Endodermal cell (in vitro differentiated cells): Measurements from ENCODE around the gene CLMP. TPM values are rescaled to one million over a fixed set of nuclear protein-coding genes. Genes with fewer than 3 reads are reported as not detected.

Source experiments
- DNase-seq: peaks from one replicate; pipeline ENCODE4 v3.0.0-alpha.2; 2017
- H3K27ac ChIP-seq: 2 replicates; pipeline ENCODE4 v1.5.1; 2013; ENCODE audit warnings: mild to moderate bottlenecking, low read depth, low read length, moderate library complexity
- H3K27me3 ChIP-seq: 2 replicates; pipeline ENCODE4 v1.6.1; 2013; ENCODE audit warnings: mild to moderate bottlenecking, low read length, moderate library complexity; ENCODE audit not compliant: insufficient read depth, control insufficient read depth, poor library complexity, severe bottlenecking
- H3K36me3 ChIP-seq: 2 replicates; pipeline ENCODE4 v1.7.0; 2013; ENCODE audit warnings: mild to moderate bottlenecking, low read length, moderate library complexity; ENCODE audit not compliant: control insufficient read depth, insufficient read depth
- H3K4me1 ChIP-seq: one replicate; pipeline ENCODE4 v1.7.0; 2013; ENCODE audit warnings: low read length; ENCODE audit not compliant: control insufficient read depth, insufficient read depth
- H3K4me3 ChIP-seq: 2 replicates; pipeline ENCODE4 v1.5.1; 2013; ENCODE audit warnings: mild to moderate bottlenecking, low read length, moderate library complexity
- H3K9ac ChIP-seq: 2 replicates; pipeline ENCODE4 v1.6.1; 2013; ENCODE audit warnings: mild to moderate bottlenecking, low read length, moderate library complexity; ENCODE audit not compliant: poor library complexity, severe bottlenecking; ENCODE audit errors: extremely low read depth
- H3K9me3 ChIP-seq: 2 replicates; pipeline ENCODE4 v1.6.1; 2013; ENCODE audit warnings: mild to moderate bottlenecking, low read length, moderate library complexity; ENCODE audit not compliant: control insufficient read depth
- H3K27ac Mint-ChIP-seq: 2 replicates; pipeline ENCODE4 v1.8.0; 2020; ENCODE audit warnings: mixed read lengths
- H3K27me3 Mint-ChIP-seq: 2 replicates; pipeline ENCODE4 v1.8.0; 2021; ENCODE audit warnings: mild to moderate bottlenecking, mixed read lengths; ENCODE audit not compliant: insufficient read depth
- H3K36me3 Mint-ChIP-seq: 2 replicates; pipeline ENCODE4 v1.8.0; 2020; ENCODE audit warnings: low read depth, mixed read lengths
- H3K4me1 Mint-ChIP-seq: 2 replicates; pipeline ENCODE4 v1.8.0; 2020; ENCODE audit warnings: mixed read lengths
- H3K4me3 Mint-ChIP-seq: 2 replicates; pipeline ENCODE4 v1.8.0; 2020; ENCODE audit warnings: mild to moderate bottlenecking, moderate library complexity, mixed read lengths
- H3K9me3 Mint-ChIP-seq: 2 replicates; pipeline ENCODE4 v1.8.0; 2020; ENCODE audit warnings: mild to moderate bottlenecking, mixed read lengths
- WGBS, 2 experiments: methylation state at CpG; one replicate each; pipeline versions ENCODE4 v1.1.5 to v1.1.7; 2013; ENCODE audit warnings: missing lambda C conversion rate in 2 of 2, mixed read lengths in 1 of 2; ENCODE audit not compliant: insufficient coverage in 1 of 2, insufficient read length in 1 of 2; 5-methylcytosine and 5-hydroxymethylcytosine counted together
- total RNA-seq, 2 donors: library from RNA; stranded (reverse); fragmentation: NEBNext Ultra II Directional in 1 of 2; extraction: Animal tissue kit (Norgen Biotek cat#: 25700) in 1 of 2; gene quantifications; 2 replicates in 1 of 2; 3 replicates in 1 of 2; pipeline ENCODE4 v1.2.1, GENCODE V29; 2021
- TF ChIP-seq, protein P1 (sequence below): fragments of 200-600 bp; sonication (generic); conservative IDR thresholded peaks from 2 replicates; pipeline ENCODE4 v1.5.0; 2021; ENCODE audit warnings: antibody characterized with exemption, mild to moderate bottlenecking

Gene CLMP
- total RNA-seq, 2 donors from 2014 or later: 86.5 to 94.4 TPM

DNA sequence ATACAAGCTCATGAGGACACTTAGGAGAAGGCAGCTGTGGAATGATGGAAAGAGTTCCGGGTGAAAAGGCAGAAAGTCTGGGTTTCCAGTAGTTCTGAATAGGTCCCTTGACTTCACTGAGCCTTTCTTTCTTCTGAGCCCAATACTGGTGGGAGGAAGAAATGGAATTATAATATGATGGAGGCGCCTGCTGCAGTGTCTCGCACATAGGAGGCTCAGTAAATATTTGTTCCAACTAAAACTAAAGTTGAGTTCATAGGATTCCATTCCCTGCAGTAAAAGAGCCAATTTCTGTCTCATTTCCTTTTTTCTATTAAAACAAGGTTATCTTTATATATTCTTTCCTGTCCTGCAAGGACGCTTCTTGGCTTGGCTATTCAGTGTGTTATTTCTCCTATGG, 5.2 kb upstream of the CLMP start:
- WGBS, 2 experiments: 96 to 100% methylated on average over 3 to 4 of the region's 4 CpGs
- Histone ChIP-seq H3K9ac (no peak overlapping the region), H3K4me3 (no peak overlapping the region), H3K27ac (no peak overlapping the region), H3K36me3 (no peaks in the 10 kb centered on the region), H3K27me3 (no peaks in the 10 kb centered on the region), H3K9me3 (no peaks in the 10 kb centered on the region), H3K4me1 (peaks cover 9% of the 10 kb centered on the region)
- Mint-ChIP-seq H3K36me3 (no peaks in the 10 kb centered on the region), H3K27ac (no peak overlapping the region), H3K4me1 (peaks cover 33% of the 10 kb centered on the region), H3K27me3 (peaks cover 8% of the 10 kb centered on the region), H3K9me3 (no peaks in the 10 kb centered on the region), H3K4me3 (no peak overlapping the region)
- TF ChIP-seq, protein P1, sequence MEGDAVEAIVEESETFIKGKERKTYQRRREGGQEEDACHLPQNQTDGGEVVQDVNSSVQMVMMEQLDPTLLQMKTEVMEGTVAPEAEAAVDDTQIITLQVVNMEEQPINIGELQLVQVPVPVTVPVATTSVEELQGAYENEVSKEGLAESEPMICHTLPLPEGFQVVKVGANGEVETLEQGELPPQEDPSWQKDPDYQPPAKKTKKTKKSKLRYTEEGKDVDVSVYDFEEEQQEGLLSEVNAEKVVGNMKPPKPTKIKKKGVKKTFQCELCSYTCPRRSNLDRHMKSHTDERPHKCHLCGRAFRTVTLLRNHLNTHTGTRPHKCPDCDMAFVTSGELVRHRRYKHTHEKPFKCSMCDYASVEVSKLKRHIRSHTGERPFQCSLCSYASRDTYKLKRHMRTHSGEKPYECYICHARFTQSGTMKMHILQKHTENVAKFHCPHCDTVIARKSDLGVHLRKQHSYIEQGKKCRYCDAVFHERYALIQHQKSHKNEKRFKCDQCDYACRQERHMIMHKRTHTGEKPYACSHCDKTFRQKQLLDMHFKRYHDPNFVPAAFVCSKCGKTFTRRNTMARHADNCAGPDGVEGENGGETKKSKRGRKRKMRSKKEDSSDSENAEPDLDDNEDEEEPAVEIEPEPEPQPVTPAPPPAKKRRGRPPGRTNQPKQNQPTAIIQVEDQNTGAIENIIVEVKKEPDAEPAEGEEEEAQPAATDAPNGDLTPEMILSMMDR: no peak
- no peak for DNase-seq

DNA sequence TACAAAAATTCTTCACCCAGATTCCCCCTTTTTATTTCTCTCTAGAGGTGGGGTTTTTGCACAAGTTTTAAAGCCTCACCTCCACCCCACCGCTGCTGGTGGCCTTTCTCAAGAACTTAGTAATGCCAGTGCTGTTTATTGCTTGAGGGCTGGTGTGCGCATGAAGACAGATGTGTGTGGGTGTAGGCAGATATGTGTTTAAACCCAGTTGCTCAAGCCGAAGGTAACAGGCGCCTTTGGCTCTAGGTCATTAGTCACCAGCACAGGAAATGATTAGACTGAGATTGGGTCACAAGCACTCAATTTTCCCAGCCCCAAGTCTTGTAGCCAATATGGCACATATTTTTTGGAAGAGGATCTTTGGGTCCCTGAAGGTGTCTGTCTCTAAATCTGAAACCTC, 2.7 kb upstream of the CLMP start:
- TF ChIP-seq, protein P1: no peak
- Mint-ChIP-seq H3K4me1 (peaks cover 34% of the 10 kb centered on the region), H3K27me3 (peaks cover 8% of the 10 kb centered on the region), H3K36me3 (peaks cover 4% of the 10 kb centered on the region), H3K9me3 (no peaks in the 10 kb centered on the region), H3K4me3 (no peak overlapping the region), H3K27ac (no peak overlapping the region)
- H3K27ac ChIP-seq: no peak overlapping the region
- H3K9ac ChIP-seq: no peak overlapping the region
- H3K9me3 ChIP-seq: no peaks in the 10 kb centered on the region
- H3K36me3 ChIP-seq: no peaks in the 10 kb centered on the region
- no peak for DNase-seq
- WGBS, 2 experiments: 82 to 89% methylated on average over 3 to 4 of the region's 4 CpGs
- no peaks in the 10 kb centered on the region for H3K27me3 ChIP-seq
- peaks cover 6% of the 10 kb centered on the region for H3K4me1 ChIP-seq
- H3K4me3 ChIP-seq: no peak overlapping the region

DNA sequence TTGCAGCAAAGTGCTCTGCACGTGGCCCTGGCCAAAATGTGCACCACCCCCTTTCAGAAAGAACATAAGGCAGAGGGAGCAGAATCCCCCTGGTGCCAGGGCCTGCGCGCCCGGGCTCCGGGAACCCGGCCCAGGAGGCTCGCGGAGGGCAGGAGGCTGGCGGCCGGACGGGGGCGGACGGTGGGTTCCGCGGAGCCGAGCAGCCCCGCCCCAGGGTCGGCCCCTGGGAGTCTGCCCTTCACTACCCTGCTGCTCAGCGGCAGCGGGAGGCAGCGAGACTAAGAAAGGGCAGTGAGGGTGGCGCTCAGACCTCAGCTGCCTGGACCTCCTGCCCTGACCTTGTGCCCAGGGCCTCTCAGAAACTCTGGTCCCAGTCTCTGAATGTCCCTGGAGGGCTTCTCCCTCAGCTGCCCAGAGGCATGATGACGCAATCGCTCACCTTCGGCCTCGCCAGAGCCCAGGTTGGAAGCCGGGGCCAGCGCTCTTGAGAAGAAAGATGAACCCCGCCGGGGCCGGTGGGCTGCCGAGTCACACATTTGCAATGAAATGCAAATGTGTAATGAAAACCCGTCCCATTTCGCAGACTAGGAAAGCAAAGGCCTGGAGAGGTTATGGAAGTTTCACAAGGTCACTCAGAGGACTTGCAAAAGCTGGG, 1.1 kb upstream of the CLMP start:
- Histone ChIP-seq H3K4me1 (no peaks in the 10 kb centered on the region), H3K4me3 (peak overlapping the region; percentile 88), H3K9ac (peak overlapping the region; percentile 81), H3K9me3 (peaks cover 7% of the 10 kb centered on the region), H3K36me3 (peaks cover 13% of the 10 kb centered on the region), H3K27me3 (no peaks in the 10 kb centered on the region), H3K27ac (no peak overlapping the region)
- 14 to 24% methylated on average over 25 to 34 of the region's 34 CpGs for WGBS, 2 experiments
- Mint-ChIP-seq H3K9me3 (no peaks in the 10 kb centered on the region), H3K27ac (peak overlapping the region; percentile 96), H3K36me3 (peaks cover 19% of the 10 kb centered on the region), H3K27me3 (peaks cover 8% of the 10 kb centered on the region), H3K4me3 (peak overlapping the region; percentile 95), H3K4me1 (peaks cover 38% of the 10 kb centered on the region)
- TF ChIP-seq, protein P1: no peak
- peak; percentile 86 for DNase-seq
